Measurements from ENCODE around the gene ZBTB22. TPM values are rescaled to one million over a fixed set of nuclear protein-coding genes. Genes with fewer than 3 reads are reported as not detected.

ZBTB22 gene
- total and polyA plus RNA-seq, 10 donors: 10.8 to 27.2 (median 19.1) TPM

DNA sequence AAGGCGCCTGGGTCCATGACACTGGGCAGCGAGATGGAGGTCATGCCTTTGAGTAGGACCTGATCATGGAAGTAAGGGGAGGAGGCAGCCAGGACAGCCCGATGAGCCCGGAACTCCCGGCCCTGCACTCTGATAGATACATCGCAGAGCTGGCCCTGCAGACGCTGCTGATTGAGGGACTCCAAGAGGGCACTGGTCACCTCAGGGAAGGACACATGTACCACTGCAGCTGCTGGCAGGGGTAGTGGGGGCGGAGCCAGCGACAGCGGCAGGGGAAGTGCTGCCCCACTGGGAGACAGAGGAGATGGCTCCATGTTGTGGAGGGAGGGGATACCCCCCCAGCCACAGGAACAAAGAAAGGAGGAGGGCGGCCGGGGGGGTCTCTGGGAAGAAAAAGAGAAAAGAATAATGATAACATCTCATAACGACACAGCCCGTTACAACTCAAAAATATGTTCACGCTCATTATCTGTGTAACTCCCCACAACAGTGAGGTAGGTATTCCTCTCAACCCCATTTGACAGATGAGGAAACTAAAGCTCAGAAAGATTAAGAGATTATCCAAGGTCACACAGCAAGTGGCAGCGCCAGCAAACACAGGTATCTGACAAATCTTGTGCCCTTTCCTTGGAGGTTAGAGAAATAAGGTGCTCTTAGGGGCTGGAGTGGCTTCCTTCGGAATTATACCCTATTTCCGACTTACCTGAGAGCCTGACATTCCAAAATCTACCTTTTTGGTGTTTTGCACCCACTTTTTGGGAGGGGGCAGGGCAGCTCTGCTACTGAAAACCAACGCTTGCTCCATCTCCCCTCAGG lies 733 bp downstream of the ZBTB22 start:
- peak overlapping the region in 7 of 8 donors; percentile 57 to 82 (median 65) for H3K4me3 ChIP-seq
- TF ChIP-seq POLR2A (IDR thresholded peaks at IDR 0.05) (no peak), POLR2AphosphoS5 (IDR thresholded peaks at IDR 0.05) (no peak)
- TF ChIP-seq, protein P1, sequence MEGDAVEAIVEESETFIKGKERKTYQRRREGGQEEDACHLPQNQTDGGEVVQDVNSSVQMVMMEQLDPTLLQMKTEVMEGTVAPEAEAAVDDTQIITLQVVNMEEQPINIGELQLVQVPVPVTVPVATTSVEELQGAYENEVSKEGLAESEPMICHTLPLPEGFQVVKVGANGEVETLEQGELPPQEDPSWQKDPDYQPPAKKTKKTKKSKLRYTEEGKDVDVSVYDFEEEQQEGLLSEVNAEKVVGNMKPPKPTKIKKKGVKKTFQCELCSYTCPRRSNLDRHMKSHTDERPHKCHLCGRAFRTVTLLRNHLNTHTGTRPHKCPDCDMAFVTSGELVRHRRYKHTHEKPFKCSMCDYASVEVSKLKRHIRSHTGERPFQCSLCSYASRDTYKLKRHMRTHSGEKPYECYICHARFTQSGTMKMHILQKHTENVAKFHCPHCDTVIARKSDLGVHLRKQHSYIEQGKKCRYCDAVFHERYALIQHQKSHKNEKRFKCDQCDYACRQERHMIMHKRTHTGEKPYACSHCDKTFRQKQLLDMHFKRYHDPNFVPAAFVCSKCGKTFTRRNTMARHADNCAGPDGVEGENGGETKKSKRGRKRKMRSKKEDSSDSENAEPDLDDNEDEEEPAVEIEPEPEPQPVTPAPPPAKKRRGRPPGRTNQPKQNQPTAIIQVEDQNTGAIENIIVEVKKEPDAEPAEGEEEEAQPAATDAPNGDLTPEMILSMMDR (IDR thresholded peaks at IDR 0.05 in 8 of 11, conservative IDR thresholded peaks at IDR 0.05 in 3 of 11): no peak
- no peaks in the 10 kb centered on the region for H3K9me3 ChIP-seq
- peak; percentile 87 for DNase-seq
- peaks cover 2 to 58% (median 30%) of the 10 kb centered on the region in 6 donors for H3K36me3 ChIP-seq
- peaks cover 62 to 84% (median 78%) of the 10 kb centered on the region in 6 donors for H3K4me1 ChIP-seq
- intact Hi-C loops (cut with DNase I; ENCODE audit: low total_unique reads): no loop called here
- H3K27me3 ChIP-seq (replicated peaks in 1 of 7): no peaks in the 10 kb centered on the region
- WGBS, 5 donors: 72 to 81% (median 77%) methylated on average over 19 of the region's 19 CpGs
- peak overlapping the region in 7 of 8 donors; percentile 80 to 100 (median 94) for H3K27ac ChIP-seq

DNA sequence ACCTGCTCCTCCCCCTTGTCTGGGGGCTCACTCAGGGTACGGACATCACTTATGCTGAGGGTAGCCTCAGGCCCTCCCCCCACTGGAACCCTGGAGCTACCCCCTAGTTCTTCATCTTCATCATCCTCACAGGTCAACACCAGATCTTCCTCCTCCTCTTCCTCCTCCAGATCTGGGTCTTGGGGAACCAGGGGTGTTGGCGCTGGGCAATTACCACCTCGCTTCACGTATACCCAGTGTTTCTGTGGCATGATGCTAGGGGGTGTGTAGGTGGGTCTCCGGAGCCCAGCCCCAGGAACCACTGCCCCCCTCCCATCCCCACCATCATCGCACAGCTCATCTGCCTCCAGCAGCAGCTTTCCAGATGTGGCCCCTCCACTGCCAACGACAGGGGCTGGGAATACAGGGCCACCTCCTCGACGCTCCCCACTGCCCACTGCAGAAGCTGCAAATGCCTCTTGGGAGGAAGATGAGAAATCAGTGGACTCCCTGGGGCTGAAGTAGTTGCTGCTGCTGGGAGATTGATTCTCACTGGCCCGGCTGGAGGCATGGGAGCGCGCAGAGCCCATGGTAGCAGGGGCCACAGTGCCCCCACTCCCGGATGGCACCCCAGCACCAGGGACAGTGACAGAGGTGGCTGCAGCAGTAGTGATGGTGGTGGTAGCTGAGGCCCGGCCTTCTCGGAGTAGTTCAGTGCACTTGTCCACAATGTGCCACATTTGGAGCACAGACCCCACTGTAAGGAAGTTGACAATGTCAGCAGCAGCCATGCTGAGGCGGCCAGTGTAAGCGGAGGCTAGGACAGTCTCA lies 1.5 kb downstream of the ZBTB22 start:
- no peak for DNase-seq
- Histone ChIP-seq H3K9me3 (no peaks in the 10 kb centered on the region), H3K36me3 (peaks cover 2 to 59% (median 33%) of the 10 kb centered on the region in 6 donors), H3K4me1 (peaks cover 62 to 84% (median 78%) of the 10 kb centered on the region in 6 donors), H3K27me3 (replicated peaks in 1 of 7) (no peaks in the 10 kb centered on the region), H3K27ac (peak overlapping the region in 6 of 8 donors; percentile 80 to 100 (median 100)), H3K4me3 (peak overlapping the region in 1 of 8 donors; percentile 93)
- TF ChIP-seq POLR2A (IDR thresholded peaks at IDR 0.05) (no peak), POLR2AphosphoS5 (IDR thresholded peaks at IDR 0.05) (no peak)
- TF ChIP-seq, protein P1 (IDR thresholded peaks at IDR 0.05 in 8 of 11, conservative IDR thresholded peaks at IDR 0.05 in 3 of 11): no peak
- WGBS, 5 donors: 85 to 96% (median 91%) methylated on average over 13 to 17 of the region's 17 CpGs
- intact Hi-C loops (cut with DNase I; ENCODE audit: low total_unique reads): no loop called here

DNA sequence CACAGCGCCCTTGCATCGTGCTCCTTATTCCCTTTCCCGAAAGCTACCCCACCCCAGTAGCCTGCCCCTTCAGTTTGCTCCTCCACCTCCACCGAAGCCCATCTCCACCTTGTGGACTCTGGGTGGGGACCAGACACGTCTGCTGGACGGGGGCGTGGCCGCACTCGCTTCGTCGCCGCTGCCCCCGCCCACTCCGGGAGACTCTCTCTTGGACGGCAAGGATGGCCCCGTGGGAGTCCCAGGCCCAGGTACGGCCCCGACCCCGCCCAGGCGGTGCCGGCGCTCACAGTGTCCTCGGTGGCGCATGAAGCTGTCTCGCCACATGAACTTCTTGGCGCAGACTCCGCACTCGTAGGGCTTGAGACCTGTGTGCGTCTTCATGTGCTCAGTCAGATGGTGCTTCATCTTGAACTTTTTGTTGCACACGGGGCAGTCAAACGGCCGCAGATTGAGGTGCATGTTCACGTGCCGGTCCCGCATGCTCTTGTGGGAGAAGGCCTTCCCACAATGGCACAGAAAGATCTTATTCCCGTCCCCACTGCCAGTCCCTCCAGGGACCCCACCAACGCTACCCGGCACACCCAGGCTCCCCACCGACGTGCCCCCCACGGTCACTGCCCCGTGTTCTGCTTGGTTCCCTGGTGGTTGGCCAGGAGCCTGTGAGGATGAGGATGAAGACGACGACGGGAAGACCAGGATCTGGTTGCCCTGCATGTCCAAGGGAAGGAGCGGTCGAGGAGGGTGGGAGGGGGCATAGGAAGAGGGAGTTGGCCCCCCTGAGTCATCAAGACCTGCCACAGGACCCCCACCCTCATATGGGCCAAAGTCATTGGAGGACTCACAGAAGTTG lies 2.4 kb downstream of the ZBTB22 start:
- 52 to 59% (median 55%) methylated on average over 35 to 47 of the region's 47 CpGs for WGBS, 5 donors
- Histone ChIP-seq H3K4me1 (peaks cover 59 to 84% (median 78%) of the 10 kb centered on the region in 6 donors), H3K9me3 (no peaks in the 10 kb centered on the region), H3K27ac (peak overlapping the region; percentile 95 to 100 (median 99)), H3K27me3 (replicated peaks in 1 of 7) (no peaks in the 10 kb centered on the region), H3K36me3 (peaks cover 2 to 59% (median 33%) of the 10 kb centered on the region in 6 donors), H3K4me3 (peak overlapping the region in 7 of 8 donors; percentile 72 to 98 (median 83))
- DNase-seq: peak; percentile 89
- TF ChIP-seq, protein P1 (IDR thresholded peaks at IDR 0.05 in 8 of 11, conservative IDR thresholded peaks at IDR 0.05 in 3 of 11): no peak
- TF ChIP-seq POLR2AphosphoS5 (IDR thresholded peaks at IDR 0.05): peak in 2 of 3 donors; percentile 62 to 66
- intact Hi-C loops (cut with DNase I; ENCODE audit: low total_unique reads): no loop called here
